GM18502 (cell line): ENCODE results near the gene AGBL4.

Source experiments
- ATAC-seq: cut with Tn5 transposase; IDR thresholded peaks from one replicate; pipeline ENCODE4 v1.9.1; 2021; ENCODE audit warnings: mild to moderate bottlenecking; ENCODE audit not compliant: unreplicated experiment, poor library complexity

AGBL4 gene

DNA sequence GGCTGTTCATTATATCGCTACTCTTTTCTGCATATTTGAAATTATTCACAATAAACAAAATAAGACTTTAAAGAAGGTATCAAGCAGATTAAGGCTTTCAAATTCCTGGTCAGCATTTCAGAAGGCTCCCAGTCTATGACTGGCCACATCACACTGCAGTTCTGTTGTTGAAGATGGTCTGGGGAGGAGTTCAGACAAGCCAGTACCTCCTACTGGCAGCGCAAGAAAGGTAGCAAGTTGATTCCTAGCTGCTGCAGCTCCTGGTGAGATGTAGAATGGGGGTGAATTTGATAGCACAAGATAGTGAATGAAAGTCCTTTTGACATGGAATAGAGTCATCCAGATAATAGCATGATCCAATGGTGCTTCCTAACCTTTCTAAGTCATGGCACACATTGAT lies 1158.8 kb downstream of the AGBL4 start:
- ATAC-seq: no peak

GRCh38 chr1:48859456-48859855 lies 1164.3 kb downstream of the AGBL4 start:
- ATAC-seq: no peak

- ATAC-seq: no peak
Observed at GRCh38 chr1:48858200-48858920, 1165.4 kb downstream of the AGBL4 start.

- no peak for ATAC-seq
Observed at GRCh38 chr1:48853006-48853405, 1170.7 kb downstream of the AGBL4 start.

- ATAC-seq: no peak
Observed at GRCh38 chr1:48851638-48852037, 1172.1 kb downstream of the AGBL4 start.

DNA sequence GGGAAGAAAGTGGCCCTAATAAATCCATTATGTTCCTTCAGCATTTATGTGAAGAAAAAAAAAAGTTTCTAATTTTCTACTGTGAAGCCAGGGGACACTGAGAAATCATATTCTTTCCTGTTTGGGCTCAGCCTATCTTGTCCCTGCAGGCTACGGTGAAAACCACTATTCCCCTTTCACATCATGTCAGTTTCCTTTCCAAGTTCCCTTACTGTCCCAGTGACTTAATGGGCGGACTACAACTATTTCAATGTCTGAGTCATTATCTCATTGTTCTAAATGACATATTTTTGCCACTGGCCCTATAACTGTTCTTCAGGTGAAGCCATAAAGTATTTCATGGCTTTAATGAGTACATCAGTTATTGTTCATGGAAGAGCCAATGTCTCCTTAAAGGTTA lies 1175.7 kb downstream of the AGBL4 start:
- no peak for ATAC-seq

GRCh38 chr1:48846441-48846840 lies 1177.3 kb downstream of the AGBL4 start:
- no peak for ATAC-seq

DNA sequence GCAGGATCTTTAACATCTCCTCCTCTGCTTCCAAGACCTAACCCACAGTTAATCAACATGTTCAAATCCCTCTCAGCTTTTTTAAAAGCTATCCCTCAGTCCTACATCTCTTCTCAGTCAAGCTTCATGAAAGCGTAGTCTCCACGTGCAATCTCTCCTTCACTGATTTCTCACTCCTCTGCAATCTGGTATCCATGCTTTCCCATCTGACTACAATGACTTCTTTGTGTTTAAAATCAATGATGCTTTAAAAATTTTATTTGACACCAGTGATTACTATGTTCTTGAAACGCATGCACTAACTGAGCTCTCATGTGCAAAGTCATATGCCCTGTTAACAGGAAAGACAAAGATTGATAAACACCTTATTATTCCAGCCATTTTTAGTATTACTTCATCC lies 1179.6 kb downstream of the AGBL4 start:
- ATAC-seq: no peak

GRCh38 chr1:48841966-48842365 lies 1181.8 kb downstream of the AGBL4 start:
- no peak for ATAC-seq

DNA sequence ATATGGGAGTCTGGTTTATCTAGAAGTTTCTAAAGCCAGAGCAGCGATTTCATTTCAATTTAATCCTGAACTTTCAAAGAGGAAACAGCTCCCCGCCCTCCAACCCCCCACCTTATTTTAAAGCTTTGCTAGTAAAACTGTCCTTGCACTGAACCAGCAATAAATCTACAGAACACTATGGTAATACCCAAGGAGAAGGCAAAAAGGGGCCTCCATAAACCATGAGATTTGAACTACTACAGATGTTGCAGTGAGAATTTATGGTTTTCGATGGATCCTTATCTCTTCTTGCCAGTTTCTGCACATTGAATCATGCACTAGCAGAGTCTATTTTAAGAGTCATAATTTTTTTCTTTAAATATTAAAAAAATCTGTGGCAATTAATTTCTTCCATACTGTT lies 1182.3 kb downstream of the AGBL4 start:
- ATAC-seq: no peak

GRCh38 chr1:48831120-48831978 lies 1192.4 kb downstream of the AGBL4 start:
- no peak for ATAC-seq

DNA sequence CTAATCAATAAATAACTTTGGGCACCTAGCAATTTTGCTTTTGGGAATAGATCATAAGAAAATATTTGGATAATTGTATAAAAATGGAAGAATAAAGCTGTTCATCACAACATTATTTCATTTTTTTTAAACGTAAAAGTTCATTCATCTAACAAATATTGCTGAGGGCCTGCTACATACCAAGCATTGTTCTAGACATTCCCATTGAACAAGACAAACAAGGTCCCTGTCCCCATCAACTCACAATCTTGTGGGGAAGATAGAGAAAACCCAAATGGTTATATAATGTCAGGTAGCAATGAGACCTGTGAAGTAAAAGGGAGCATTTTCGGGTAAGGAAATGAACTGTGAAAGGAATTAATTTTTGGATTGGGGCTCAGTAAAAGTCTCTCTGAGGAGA lies 1193.0 kb downstream of the AGBL4 start:
- ATAC-seq: no peak

DNA sequence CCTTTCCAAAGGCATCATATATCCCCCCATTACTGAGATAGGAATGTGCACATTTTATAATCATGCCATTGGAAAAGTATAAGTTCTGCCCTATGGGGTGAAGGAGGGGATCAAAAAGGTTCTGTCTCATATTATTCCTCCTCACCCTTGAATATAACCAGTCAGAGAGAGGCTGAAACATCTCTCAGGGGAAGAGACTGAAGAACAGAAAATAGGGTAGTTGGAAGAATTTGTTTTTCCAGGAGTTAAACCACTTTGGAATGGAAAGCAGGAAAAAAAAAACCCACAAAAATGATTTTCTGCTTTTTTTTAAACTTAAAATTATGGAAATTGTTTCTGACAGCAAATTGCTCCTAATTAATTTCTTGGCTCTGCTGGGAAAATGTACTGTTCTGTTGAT lies 1194.3 kb downstream of the AGBL4 start:
- no peak for ATAC-seq

DNA sequence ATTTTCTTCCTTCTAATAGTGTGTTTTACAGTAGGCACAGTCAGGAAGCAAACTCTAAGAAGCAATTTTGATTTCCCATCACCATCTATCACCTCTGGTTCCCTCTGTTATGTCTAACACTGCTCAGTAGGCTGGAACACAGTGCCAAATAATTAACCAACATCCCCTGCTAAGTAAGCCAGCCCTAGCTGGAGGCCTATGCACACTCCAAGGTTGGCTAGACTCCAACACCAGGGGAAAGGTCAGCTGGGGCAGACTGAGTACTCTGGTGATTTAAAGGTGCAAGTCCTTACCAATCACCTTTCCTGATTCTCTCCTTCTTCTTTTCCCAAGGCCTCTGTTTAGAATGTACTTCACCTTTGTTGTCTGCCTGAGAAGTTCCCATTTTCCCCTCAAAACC lies 1200.6 kb downstream of the AGBL4 start:
- ATAC-seq: no peak

GRCh38 chr1:48820491-48820890 lies 1203.3 kb downstream of the AGBL4 start:
- ATAC-seq: no peak

DNA sequence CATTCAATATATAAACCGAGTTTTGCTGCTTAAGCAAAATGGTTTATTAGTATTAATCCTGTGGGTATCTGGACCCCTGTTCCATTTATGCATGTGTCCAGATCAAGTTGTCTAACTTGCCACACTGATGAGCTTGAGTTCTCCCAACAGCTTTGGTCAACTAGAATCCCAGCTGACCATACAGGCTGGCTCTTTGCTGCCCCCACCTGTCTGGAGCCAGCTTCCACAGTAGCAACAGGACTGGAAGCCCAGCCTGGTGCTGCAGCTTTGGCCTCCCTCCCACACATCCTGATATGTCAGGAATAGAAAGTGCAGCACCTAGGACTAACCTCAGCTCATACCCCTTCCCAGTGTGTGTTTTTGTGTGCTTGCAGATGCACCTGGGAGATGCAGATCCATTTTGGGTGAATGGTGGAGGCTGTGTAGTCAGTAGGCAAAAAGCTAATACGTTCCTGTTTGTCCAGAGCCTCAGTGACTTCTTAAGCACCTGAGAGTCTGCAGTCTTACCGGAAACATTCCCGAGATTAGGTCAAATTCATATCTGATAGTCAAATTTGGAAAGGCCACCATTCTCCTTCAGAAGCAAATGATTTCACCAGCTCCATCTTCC lies 1206.1 kb downstream of the AGBL4 start:
- ATAC-seq: peak; percentile 86

DNA sequence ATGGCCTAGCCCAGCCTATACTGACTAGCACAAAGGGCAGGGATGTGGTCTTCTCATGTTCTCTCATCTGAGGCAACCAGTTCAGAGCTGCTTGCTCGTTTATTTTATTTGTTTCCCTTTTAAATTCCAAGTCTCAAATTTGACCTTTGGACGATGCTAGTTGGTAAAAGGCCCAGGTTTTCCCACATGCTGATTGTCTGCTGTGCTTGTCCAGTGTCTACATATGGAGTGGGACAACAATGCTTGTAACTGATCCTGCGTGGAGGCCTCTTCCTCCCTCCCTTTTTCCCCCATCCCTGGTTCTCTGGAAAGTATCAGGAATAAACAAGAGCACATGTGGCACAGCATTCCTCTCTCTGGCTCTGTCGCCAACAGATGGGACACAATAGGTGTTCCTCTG lies 1213.0 kb downstream of the AGBL4 start:
- no peak for ATAC-seq

GRCh38 chr1:48808496-48808895 lies 1215.3 kb downstream of the AGBL4 start:
- ATAC-seq: no peak

DNA sequence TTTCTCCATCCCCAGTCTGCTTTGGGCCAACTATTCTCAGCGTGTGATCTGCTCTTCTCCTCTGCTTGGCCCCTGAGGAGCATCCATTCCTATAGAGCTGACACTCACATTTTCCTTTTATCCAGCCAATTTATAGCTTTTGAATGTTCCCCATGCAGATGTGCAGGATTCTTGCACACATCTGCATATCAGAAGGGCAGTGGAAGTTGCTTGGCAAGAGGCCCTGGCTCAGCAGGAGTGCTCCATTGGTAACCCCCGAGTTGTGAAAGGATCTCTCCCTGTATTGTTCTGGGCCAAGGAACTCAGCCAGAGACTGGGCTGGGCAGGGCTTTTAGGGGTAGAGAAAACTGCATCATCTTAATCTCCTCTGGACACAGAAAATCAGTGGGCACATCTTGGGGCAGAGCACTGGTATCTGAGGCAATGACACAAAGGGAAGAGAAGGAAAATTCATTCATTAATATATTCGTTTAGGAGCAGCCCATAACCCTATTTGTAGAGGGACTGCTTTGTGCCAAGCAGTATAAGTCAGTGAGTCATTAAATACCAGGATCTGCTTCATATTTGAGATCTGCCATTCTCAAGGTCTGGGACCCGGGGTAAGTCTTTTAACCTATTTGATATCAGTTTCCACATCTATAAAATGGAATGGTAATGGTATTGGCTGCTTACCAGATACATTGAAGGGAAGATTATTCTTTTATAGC lies 1216.0 kb downstream of the AGBL4 start:
- ATAC-seq: no peak

DNA sequence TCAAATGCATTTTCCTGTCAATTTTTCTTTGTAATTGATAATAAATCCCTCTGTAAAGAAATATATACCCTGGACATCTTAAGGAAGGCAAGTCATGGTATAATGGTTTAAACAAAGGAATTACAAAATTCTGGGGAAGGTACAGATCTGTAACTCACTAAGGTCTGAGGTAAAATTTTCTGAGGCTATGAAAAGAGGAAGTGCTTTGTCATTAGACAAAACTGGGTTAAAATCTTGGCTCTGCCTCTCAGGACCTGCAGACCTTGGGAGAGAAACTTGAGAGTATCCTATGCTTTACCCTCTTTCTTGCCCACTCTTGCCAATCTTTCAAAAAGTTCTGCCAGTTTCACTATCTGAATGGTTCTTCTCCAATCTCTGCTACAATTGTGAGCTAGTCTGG lies 1220.3 kb downstream of the AGBL4 start:
- ATAC-seq: no peak

DNA sequence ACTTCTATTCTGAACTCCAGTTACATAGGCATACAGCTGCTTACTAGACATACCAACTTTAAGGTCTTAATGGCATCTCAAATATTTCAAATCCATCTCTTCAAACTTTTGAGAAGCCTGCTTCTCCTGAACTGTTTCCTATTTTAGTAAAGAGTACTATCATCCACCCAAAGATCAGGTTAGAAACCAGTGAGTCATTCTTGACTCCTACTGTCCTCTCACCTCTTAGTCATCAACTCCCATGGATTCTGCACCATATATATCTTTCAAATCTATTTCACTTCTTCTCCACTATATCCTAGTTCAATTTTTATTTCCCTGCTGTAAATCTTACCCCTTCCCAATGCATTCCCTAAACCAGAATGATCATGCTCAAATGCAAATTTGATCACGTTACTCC lies 1228.9 kb downstream of the AGBL4 start:
- no peak for ATAC-seq
